A673 (cell line): Measurements from ENCODE around the gene IL20. TPM values are rescaled to one million over a fixed set of nuclear protein-coding genes. Genes with fewer than 3 reads are reported as not detected.

Source experiments
- BruUV-seq: library from RNA; stranded (reverse); fragments of 400-500 nt; replicated peaks from 2 replicates; lab custom pipeline; 2021; lab: Mats Ljungman, UMichigan
- CTCF ChIA-PET: fragments of 300-600 bp; sonication (Branson Sonifier 250); formaldehyde crosslinking; loops from one replicate; lab custom pipeline; 2022; ENCODE audit warnings: antibody characterized with exemption; lab: Charles Lee
- POLR2A ChIA-PET: fragments of 300-600 bp; sonication (Branson Sonifier 250); formaldehyde crosslinking; loops from one replicate; lab custom pipeline; 2022; ENCODE audit warnings: antibody characterized with exemption; ENCODE audit not compliant: low non-redundant PET; lab: Charles Lee
- DNase-seq: peaks from one replicate; pipeline ENCODE4 v3.0.0-alpha.2; 2015; ENCODE audit warnings: low spot score
- H3K27ac ChIP-seq: fragments of 200-600 bp; sonication (generic); 2 replicates; pipeline ENCODE4 v1.5.1; 2016; ENCODE audit warnings: mixed run types, low read depth, mild to moderate bottlenecking, mixed read lengths, antibody characterized with exemption, low read length; ENCODE audit not compliant: poor library complexity, severe bottlenecking
- H3K27me3 ChIP-seq: fragments of 200-600 bp; sonication (generic); replicated peaks from 2 replicates; pipeline ENCODE4 v1.6.1; 2017; ENCODE audit warnings: mixed run types, low read depth, mild to moderate bottlenecking, mixed read lengths, antibody characterized with exemption, low read length; ENCODE audit not compliant: insufficient read depth, poor library complexity
- H3K36me3 ChIP-seq: fragments of 200-600 bp; sonication (generic); 2 replicates; pipeline ENCODE4 v1.6.1; 2016; ENCODE audit warnings: mixed run types, mild to moderate bottlenecking, mixed read lengths, antibody characterized with exemption, low read length; ENCODE audit not compliant: insufficient read depth, poor library complexity, severe bottlenecking
- H3K4me1 ChIP-seq: fragments of 200-600 bp; sonication (generic); 2 replicates; pipeline ENCODE4 v1.6.1; 2017; ENCODE audit warnings: mixed run types, mild to moderate bottlenecking, mixed read lengths, antibody characterized with exemption, low read length; ENCODE audit not compliant: insufficient read depth, poor library complexity, severe bottlenecking
- H3K4me3 ChIP-seq: fragments of 200-600 bp; sonication (generic); 2 replicates; pipeline ENCODE4 v1.5.1; 2016; ENCODE audit warnings: low read depth, mixed run types, mild to moderate bottlenecking, mixed read lengths, low read length; ENCODE audit not compliant: poor library complexity, severe bottlenecking
- H3K9me3 ChIP-seq: fragments of 200-600 bp; sonication (generic); 2 replicates; pipeline ENCODE4 v1.6.1; 2016; ENCODE audit warnings: mixed run types, low read depth, mild to moderate bottlenecking, mixed read lengths, antibody characterized with exemption, low read length; ENCODE audit not compliant: poor library complexity, severe bottlenecking
- EZH2 ChIP-seq: fragments of 200-600 bp; sonication (generic); IDR thresholded peaks from 2 replicates; pipeline ENCODE4 v1.6.1; 2017; ENCODE audit warnings: borderline replicate concordance, low read depth, mild to moderate bottlenecking, mixed read lengths, antibody characterized with exemption, low read length; ENCODE audit not compliant: poor library complexity, severe bottlenecking
- intact Hi-C: fragments of 100-400 bp; cut with micrococcal nuclease; formaldehyde crosslinking; loops from one replicate; pipeline ENCODE4 v1.10.0; 2022; ENCODE audit not compliant: unreplicated experiment
- total RNA-seq: library from RNA; stranded (reverse); gene quantifications from 2 replicates; pipeline ENCODE4 v1.2.3, GENCODE V29; 2021
- TF ChIP-seq, protein P1 (sequence below): fragments of 300-800, 200-600 bp; sonication (generic); conservative IDR thresholded peaks from 2 replicates; pipeline ENCODE4 v1.5.1; 2017; ENCODE audit warnings: low read depth, mild to moderate bottlenecking, antibody characterized with exemption, low read length, moderate library complexity, mixed read lengths

The IL20 gene
- total RNA-seq, 1 experiment from 2014 or later: not detected

DNA sequence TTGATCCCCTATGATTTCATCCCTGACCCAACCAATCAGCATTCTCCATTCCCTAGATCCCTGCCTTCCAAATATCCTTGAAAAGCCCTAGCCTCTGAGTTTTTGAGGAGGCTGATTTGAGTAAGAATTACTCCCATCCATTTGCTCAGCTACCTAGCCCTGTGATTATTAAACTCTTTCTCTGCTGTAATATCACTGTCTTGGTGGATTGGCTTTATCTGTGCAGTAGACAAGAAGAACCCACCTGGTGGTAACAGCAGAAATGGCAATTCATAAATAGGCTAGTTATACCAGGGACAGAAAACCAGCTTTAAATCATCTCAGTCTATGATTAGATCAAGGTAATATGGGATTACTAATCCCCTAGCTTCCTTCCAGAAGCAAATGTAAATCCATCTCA is 13.0 kb downstream of the IL20 start:
- Histone ChIP-seq H3K9me3 (peaks cover 13% of the 10 kb centered on the region), H3K27ac (no peak overlapping the region), H3K36me3 (no peaks in the 10 kb centered on the region), H3K27me3 (no peaks in the 10 kb centered on the region), H3K4me3 (no peak overlapping the region), H3K4me1 (no peaks in the 10 kb centered on the region)
- intact Hi-C loops: no loop called here
- DNase-seq: no peak
- ChIA-PET CTCF (no interaction called here), POLR2A (no interaction called here)
- TF ChIP-seq, protein P1, sequence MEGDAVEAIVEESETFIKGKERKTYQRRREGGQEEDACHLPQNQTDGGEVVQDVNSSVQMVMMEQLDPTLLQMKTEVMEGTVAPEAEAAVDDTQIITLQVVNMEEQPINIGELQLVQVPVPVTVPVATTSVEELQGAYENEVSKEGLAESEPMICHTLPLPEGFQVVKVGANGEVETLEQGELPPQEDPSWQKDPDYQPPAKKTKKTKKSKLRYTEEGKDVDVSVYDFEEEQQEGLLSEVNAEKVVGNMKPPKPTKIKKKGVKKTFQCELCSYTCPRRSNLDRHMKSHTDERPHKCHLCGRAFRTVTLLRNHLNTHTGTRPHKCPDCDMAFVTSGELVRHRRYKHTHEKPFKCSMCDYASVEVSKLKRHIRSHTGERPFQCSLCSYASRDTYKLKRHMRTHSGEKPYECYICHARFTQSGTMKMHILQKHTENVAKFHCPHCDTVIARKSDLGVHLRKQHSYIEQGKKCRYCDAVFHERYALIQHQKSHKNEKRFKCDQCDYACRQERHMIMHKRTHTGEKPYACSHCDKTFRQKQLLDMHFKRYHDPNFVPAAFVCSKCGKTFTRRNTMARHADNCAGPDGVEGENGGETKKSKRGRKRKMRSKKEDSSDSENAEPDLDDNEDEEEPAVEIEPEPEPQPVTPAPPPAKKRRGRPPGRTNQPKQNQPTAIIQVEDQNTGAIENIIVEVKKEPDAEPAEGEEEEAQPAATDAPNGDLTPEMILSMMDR: no peak
- TF ChIP-seq EZH2: no peak
- BruUV-seq: no TSS peak

DNA sequence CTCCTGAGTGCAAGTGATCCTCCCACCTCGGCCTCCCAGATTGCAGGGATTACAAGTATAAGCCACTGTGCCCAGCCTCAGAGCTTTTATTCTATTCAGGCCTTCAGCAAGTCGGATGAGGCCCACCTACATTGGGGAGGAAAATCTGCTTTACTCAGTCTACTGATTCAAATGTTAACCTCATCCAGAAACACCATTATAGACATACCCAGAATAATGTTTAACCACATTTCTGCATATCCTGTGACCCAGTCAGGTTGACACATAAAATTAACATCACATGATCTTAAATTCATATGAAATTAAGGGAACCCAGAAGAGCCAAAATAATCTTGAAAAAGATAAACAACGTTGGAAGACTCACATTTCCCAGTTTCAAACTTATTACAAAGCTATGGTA is 14.9 kb downstream of the IL20 start:
- Histone ChIP-seq H3K4me1 (no peaks in the 10 kb centered on the region), H3K4me3 (no peak overlapping the region), H3K27ac (no peak overlapping the region), H3K36me3 (no peaks in the 10 kb centered on the region), H3K9me3 (peaks cover 13% of the 10 kb centered on the region), H3K27me3 (no peaks in the 10 kb centered on the region)
- CTCF ChIA-PET: interaction anchor here (0.5 kb wide), 1 partner anchor 15 kb away, joined by 3 read pairs; no protein-coding TSS in a partner anchor
- TF ChIP-seq, protein P1: no peak
- no peak for TF ChIP-seq EZH2
- BruUV-seq: no TSS peak
- no peak for DNase-seq
- intact Hi-C loops: no loop called here
- POLR2A ChIA-PET: no interaction called here

DNA sequence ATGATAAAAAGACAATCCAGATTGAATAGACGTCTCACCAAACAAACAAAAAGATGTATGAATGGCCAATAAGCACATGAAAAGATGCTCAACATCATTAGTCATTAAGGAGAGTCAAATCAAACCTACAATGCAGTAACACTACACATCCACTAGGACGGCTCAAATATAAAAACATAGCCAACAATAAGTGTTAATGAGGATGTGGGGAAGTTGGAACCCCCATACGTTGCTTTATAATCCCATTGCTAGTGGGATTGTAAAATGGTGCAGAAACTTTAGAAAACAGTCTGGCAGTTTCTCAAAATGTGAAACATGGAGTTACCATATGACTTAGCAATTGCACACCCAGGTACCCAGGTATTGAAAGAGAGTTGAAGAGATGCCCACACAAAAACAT is 17.1 kb downstream of the IL20 start:
- ChIA-PET CTCF (no interaction called here), POLR2A (no interaction called here)
- H3K4me1 ChIP-seq: no peaks in the 10 kb centered on the region
- no TSS peak for BruUV-seq
- H3K9me3 ChIP-seq: peaks cover 8% of the 10 kb centered on the region
- intact Hi-C loops: no loop called here
- no peaks in the 10 kb centered on the region for H3K27me3 ChIP-seq
- H3K36me3 ChIP-seq: no peaks in the 10 kb centered on the region
- H3K4me3 ChIP-seq: no peak overlapping the region
- no peak for TF ChIP-seq EZH2
- TF ChIP-seq, protein P1: no peak; the same call in 1 of the 2 replicates
- no peak overlapping the region for H3K27ac ChIP-seq
- DNase-seq: no peak
